MM.1S (cell line): ENCODE measurements around the gene PXMP4.

Experiments used
- CTCF ChIP-seq: fragments of 300-600 bp; sonication (generic); IDR thresholded peaks from 2 replicates; pipeline ENCODE4 v1.5.1; 2016; ENCODE audit warnings: antibody characterized with exemption, low read length, mixed read lengths
- EZH2 ChIP-seq: fragments of 300-600 bp; sonication (generic); optimal IDR thresholded peaks from 2 replicates; pipeline ENCODE3; 2017; ENCODE audit warnings: low read depth, mild to moderate bottlenecking, antibody characterized with exemption, low read length, mixed read lengths
- EZH2phosphoT487 ChIP-seq: fragments of 300-600 bp; sonication (generic); IDR thresholded peaks from 2 replicates; pipeline ENCODE4 v1.6.1; 2018; ENCODE audit warnings: antibody characterized with exemption, low read length

- TF ChIP-seq EZH2 (no peak), CTCF (no peak), EZH2phosphoT487 (no peak)
Measured at GRCh38 chr20:33769043-33769442, 48.9 kb upstream of the PXMP4 start.
